ENCODE results near the gene EDNRB.
"Not testable (repeated sequence)": the region's sequence is repeated elsewhere in the genome, so short reads cannot be mapped to it uniquely, and the experiment has no call there.

EDNRB gene

DNA sequence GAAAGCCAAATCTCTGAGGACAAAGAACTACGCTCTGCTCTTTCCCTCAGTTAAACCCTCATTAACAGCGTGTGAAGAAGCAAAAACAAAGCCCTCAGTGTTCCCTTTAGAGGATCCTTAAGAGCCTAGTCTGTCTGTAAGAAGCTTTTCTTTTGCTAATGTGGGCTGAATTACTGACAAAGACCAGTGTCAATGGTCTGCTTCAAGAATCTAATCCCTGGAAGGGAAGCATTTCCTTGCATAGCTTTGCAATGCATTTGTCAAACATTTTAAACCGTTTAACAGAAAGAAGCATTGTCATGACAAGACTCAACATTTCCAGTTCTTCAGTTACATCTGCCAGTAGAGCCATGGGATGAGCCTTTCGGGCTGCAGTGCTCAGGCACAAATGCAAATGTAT lies 64.9 kb downstream of the EDNRB start:
- no peak for DNase-seq (ENCODE audit: extremely low read depth, low read depth)
- no peak for TF ChIP-seq CTCF (IDR thresholded peaks at IDR 0.05; ENCODE audit: low read depth, low read length)

DNA sequence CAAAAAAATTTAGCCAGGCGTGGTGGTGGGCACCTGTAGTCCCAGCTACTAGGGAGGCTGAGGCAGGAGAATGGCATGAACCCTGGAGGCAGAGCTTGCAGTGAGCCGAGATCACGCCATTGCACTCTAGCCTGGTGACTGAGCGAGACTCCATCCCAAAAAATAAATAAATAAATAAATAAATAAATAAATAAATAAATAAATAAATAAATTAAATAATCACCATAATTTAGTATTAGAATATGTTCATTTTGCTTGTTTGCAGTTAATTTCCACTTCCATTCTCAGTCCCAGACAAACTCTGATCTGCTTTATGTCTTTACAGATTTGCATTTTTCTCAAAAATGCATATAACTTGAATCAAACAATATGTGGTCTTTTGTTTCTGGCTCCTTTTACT lies 70.6 kb downstream of the EDNRB start:
- not testable (repeated sequence) for DNase-seq (ENCODE audit: extremely low read depth, low read depth)

- DNase-seq (ENCODE audit: extremely low read depth, low read depth), result no peak
- no peak for TF ChIP-seq CTCF (IDR thresholded peaks at IDR 0.05; ENCODE audit: low read depth, low read length)
Observed at GRCh38 chr13:77846173-77846572, 72.5 kb downstream of the EDNRB start.
